OCI-LY1 (cell line): Measurements from ENCODE around the gene ACSS1.

Experiments used
- CTCF ChIP-seq: fragments of 200-600 bp; sonication (generic), shearing (Covaris generic); IDR thresholded peaks from 2 replicates; pipeline ENCODE4 v1.5.1; 2017; ENCODE audit warnings: mild to moderate bottlenecking, antibody characterized with exemption, low read length, moderate library complexity, mixed read lengths
- EZH2 ChIP-seq: fragments of 200-600 bp; sonication (generic), shearing (Covaris generic); IDR thresholded peaks from 2 replicates; pipeline ENCODE4 v1.8.0; 2017; ENCODE audit warnings: borderline replicate concordance, mixed run types, mild to moderate bottlenecking, antibody characterized with exemption, low read length, moderate library complexity, mixed read lengths

GRCh38 chr20:25099601-25100140 is 41.7 kb upstream of the ACSS1 start:
- TF ChIP-seq CTCF (no peak), EZH2 (no peak)
